HEK293T (cell line): Measurements from ENCODE around the gene DLX4.

ENCODE experiments used
- ARNT ChIP-seq: fragments of 450-650 bp; IDR thresholded peaks from 2 replicates; pipeline ENCODE4 v1.6.1; 2017; ENCODE audit warnings: mild to moderate bottlenecking
- BHLHE40 ChIP-seq: fragments of 450-650 bp; IDR thresholded peaks from 2 replicates; pipeline ENCODE4 v1.6.1; 2016; ENCODE audit warnings: mild to moderate bottlenecking, moderate library complexity, borderline replicate concordance
- FOXA1 ChIP-seq: fragments of 450-650 bp; IDR thresholded peaks from 2 replicates; pipeline ENCODE4 v1.6.1; 2016; ENCODE audit warnings: mild to moderate bottlenecking
- FOXM1 ChIP-seq: fragments of 450-650 bp; IDR thresholded peaks from 2 replicates; pipeline ENCODE4 v1.6.1; 2017; ENCODE audit warnings: mild to moderate bottlenecking, borderline replicate concordance
- NFRKB ChIP-seq: fragments of 450-650 bp; IDR thresholded peaks from 2 replicates; pipeline ENCODE4 v1.6.1; 2016; ENCODE audit warnings: mild to moderate bottlenecking, moderate library complexity
- SP1 ChIP-seq: fragments of 450-650 bp; IDR thresholded peaks from 2 replicates; pipeline ENCODE4 v1.6.1; 2017
- ZNF384 ChIP-seq: fragments of 450-650 bp; IDR thresholded peaks from 2 replicates; pipeline ENCODE4 v1.6.1; 2016
- TF ChIP-seq, protein P1 (sequence below): fragments of 450-650 bp; IDR thresholded peaks from 2 replicates; pipeline ENCODE4 v1.6.1; 2016

DNA sequence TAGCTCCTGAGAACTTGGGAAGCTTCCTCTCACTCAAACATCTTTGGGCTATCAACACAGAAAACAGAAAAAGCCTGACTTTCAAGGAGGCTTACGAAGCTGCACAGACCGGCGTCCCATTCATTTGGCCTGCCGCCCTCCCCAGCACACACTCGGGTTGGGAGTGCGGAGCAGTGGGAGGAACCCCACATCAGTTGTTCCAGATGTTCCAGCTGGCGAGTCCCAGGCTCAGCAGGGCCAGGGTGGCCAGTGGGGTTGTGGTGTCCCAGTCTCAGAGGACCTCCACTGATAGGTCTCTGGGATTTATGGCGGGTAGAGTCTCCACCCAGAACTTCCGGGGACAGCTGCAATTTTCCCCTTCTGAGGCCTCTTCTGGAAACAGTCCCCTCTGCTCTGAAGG lies 43.1 kb upstream of the DLX4 start:
- TF ChIP-seq FOXA1 (no peak), FOXM1 (no peak), SP1 (no peak), ARNT (no peak), ZNF384 (no peak), NFRKB (no peak), BHLHE40 (no peak)
- TF ChIP-seq, protein P1, sequence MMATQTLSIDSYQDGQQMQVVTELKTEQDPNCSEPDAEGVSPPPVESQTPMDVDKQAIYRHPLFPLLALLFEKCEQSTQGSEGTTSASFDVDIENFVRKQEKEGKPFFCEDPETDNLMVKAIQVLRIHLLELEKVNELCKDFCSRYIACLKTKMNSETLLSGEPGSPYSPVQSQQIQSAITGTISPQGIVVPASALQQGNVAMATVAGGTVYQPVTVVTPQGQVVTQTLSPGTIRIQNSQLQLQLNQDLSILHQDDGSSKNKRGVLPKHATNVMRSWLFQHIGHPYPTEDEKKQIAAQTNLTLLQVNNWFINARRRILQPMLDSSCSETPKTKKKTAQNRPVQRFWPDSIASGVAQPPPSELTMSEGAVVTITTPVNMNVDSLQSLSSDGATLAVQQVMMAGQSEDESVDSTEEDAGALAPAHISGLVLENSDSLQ: no peak
